ENCODE results near the gene CETP.

- TF ChIP-seq SUZ12 (IDR thresholded peaks at IDR 0.05; ENCODE audit: extremely low read depth, insufficient read depth, insufficient read length) (no peak), YY1 (IDR thresholded peaks at IDR 0.05; ENCODE audit: insufficient read depth, insufficient read length) (no peak), ZNF274 (IDR thresholded peaks at IDR 0.05; ENCODE audit: low read depth, low read length) (no peak)
Measured at GRCh38 chr16:56983211-56983751, 21.5 kb downstream of the CETP start.

All from NT2/D1 (cell line).